ENCODE data around the gene METTL8.
"Not testable (repeated sequence)": the region's sequence is repeated elsewhere in the genome, so short reads cannot be mapped to it uniquely, and the experiment has no call there.

Gene METTL8

GRCh38 chr2:171386627-171387026 is 47.2 kb downstream of the METTL8 start:
- TF ChIP-seq, protein P1, sequence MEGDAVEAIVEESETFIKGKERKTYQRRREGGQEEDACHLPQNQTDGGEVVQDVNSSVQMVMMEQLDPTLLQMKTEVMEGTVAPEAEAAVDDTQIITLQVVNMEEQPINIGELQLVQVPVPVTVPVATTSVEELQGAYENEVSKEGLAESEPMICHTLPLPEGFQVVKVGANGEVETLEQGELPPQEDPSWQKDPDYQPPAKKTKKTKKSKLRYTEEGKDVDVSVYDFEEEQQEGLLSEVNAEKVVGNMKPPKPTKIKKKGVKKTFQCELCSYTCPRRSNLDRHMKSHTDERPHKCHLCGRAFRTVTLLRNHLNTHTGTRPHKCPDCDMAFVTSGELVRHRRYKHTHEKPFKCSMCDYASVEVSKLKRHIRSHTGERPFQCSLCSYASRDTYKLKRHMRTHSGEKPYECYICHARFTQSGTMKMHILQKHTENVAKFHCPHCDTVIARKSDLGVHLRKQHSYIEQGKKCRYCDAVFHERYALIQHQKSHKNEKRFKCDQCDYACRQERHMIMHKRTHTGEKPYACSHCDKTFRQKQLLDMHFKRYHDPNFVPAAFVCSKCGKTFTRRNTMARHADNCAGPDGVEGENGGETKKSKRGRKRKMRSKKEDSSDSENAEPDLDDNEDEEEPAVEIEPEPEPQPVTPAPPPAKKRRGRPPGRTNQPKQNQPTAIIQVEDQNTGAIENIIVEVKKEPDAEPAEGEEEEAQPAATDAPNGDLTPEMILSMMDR (conservative IDR thresholded peaks at IDR 0.05), result no peak
- no peak for TF ChIP-seq ZFX (IDR thresholded peaks at IDR 0.05)
- H3K27ac ChIP-seq, result no peak overlapping the region

DNA sequence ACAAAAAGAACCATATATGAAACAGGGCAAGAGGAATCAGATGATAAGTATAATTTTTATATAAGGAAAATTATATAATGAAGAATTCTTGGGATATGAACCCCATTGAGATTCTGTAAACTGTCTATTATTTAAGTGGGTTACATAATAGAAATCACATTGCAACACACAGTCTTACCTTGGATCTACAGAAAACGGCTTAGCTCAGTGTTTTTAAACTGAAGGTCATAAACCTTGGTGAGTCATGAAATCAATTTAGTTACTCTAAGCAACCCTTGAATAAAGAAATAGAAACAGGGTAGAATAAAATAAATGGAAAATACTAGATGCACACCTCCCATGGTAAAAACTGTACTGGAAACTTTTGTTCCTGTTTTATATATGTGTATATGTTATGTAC is 50.7 kb downstream of the METTL8 start:
- TF ChIP-seq, protein P1 (conservative IDR thresholded peaks at IDR 0.05), result no peak
- no peak for TF ChIP-seq ZFX (IDR thresholded peaks at IDR 0.05)
- H3K27ac ChIP-seq, result no peak overlapping the region

- not testable (repeated sequence) for H3K27ac ChIP-seq
These were observed 51.6 kb downstream of the METTL8 start for GRCh38 chr2:171382175-171382574.

- not testable (repeated sequence) for H3K27ac ChIP-seq
These were observed 55.9 kb downstream of the METTL8 start for GRCh38 chr2:171377852-171378251.

GRCh38 chr2:171367692-171368091 is 66.1 kb downstream of the METTL8 start:
- no peak overlapping the region for H3K27ac ChIP-seq
- TF ChIP-seq ZFX (IDR thresholded peaks at IDR 0.05), result no peak
- TF ChIP-seq, protein P1 (conservative IDR thresholded peaks at IDR 0.05), result no peak

- TF ChIP-seq, protein P1 (conservative IDR thresholded peaks at IDR 0.05), result no peak
- TF ChIP-seq ZFX (IDR thresholded peaks at IDR 0.05), result no peak
- H3K27ac ChIP-seq, result no peak overlapping the region
These were observed 68.0 kb downstream of the METTL8 start for GRCh38 chr2:171365778-171366177.

- TF ChIP-seq ZFX (IDR thresholded peaks at IDR 0.05), result no peak
- TF ChIP-seq, protein P1 (conservative IDR thresholded peaks at IDR 0.05), result no peak
- no peak overlapping the region for H3K27ac ChIP-seq
These were observed 68.6 kb downstream of the METTL8 start for GRCh38 chr2:171365232-171365631.

GRCh38 chr2:171362396-171362795 is 71.4 kb downstream of the METTL8 start:
- TF ChIP-seq, protein P1 (conservative IDR thresholded peaks at IDR 0.05), result no peak
- no peak for TF ChIP-seq ZFX (IDR thresholded peaks at IDR 0.05)
- H3K27ac ChIP-seq, result no peak overlapping the region

- H3K27ac ChIP-seq, result no peak overlapping the region
- TF ChIP-seq, protein P1 (conservative IDR thresholded peaks at IDR 0.05), result no peak
- no peak for TF ChIP-seq ZFX (IDR thresholded peaks at IDR 0.05)
These were observed 72.9 kb downstream of the METTL8 start for GRCh38 chr2:171360905-171361304.

DNA sequence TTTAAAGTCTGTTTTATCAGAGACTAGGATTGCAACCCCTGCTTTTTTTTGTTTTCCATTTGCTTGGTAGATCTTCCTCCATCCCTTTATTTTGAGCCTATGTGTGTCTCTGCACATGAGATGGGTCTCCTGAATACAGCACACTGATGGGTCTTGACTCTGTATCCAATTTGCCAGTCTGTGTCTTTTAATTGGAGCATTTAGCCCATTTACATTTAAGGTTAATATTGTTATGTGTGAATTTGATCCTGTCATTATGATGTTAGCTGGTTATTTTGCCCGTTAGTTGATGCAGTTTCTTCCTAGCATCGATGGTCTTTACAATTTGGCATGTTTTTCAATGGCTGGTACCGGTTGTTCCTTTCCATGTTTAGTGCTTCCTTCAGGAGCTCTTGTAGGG is 80.0 kb downstream of the METTL8 start:
- not testable (repeated sequence) for H3K27ac ChIP-seq
